Hippocampal formation (tissue), 2 donors: ENCODE measurements around the gene TOPBP1.
"Not testable (repeated sequence)": the region's sequence is repeated elsewhere in the genome, so short reads cannot be mapped to it uniquely, and the experiment has no call there.

ENCODE experiments used
- DNase-seq, 2 donors: peaks; one replicate each; lab custom pipeline; 2025; lab: John Stamatoyannopoulos, UW

Gene TOPBP1

DNA sequence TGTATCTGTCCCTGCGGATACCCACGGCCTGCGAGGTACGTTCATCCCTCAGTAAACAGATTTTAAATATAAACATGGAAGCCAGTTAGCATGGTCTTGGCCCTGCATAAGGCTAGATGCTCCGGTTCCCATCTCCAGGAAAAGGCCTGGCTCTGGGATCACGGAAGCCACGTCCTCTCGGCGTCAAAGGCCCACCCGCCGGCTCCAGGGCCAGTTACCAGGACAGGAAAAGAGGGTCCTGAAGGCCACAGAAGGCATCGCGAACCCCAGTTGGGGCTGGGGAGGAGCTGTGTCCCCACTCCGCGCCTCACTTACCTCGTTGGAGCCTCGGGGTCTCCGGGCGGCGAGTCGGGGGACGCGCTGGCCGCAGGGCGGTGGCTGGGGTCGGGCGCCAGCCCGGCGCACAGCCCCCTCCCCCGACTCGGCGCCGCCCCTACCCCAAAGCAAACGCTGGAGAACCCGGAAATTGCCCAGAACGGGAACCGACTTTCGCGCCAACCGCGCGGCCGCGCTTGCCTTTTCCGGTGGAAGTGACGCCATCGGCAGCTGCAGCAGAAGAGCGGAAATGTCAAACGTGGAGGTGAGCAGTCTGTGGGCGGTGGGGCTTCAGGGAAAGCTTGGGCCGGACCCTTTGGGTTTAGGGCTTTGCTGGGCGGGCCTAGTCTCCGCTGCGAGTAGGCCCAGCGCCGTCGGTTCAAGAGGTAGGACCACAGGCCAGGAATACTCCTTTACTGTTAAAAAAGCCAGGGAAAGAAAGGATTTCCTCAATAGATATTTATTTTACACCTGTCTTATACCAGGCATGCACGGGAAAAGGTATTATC lies at the start of gene TOPBP1:
TOPBP1 (minus strand) TSS at position 488 of the 824 bp plus-strand sequence. CDS start 814 bp downstream, outside the sequence.
- DNase-seq = peak; percentile 51 to 67

GRCh38 chr3:133711013-133711412 lies 49.3 kb upstream of the TOPBP1 start:
- no peak for DNase-seq

DNA sequence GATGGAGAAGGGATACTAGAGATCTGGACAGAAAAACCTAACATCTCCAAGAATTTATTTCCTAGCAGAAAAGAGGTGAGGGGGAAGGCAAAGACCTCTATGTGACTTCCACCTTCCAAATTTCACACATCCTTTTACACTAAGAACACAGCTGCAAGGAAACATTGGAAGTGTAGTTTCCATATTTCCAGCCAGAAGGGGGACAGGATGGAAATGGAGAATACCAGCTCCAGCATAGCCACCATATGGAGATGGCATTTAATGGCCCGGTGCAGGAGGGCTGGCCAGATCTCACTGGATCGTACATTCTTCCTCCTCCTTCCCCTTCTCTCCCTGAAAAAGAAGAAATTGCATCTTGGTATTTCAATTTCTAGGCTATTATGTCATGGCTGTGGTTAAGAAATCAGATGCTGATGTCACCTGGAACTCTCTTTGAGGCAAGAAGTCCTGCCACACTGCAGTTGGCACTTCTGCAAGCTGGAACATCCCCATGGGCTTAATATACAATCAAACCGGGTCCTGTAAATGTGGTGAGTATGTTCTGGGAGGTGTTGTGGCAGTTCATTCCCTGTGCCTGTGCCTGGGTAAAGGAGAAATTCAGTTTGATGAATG lies 47.5 kb upstream of the TOPBP1 start:
- DNase-seq = no peak

GRCh38 chr3:133706033-133706432 lies 44.3 kb upstream of the TOPBP1 start:
- DNase-seq = no peak

DNA sequence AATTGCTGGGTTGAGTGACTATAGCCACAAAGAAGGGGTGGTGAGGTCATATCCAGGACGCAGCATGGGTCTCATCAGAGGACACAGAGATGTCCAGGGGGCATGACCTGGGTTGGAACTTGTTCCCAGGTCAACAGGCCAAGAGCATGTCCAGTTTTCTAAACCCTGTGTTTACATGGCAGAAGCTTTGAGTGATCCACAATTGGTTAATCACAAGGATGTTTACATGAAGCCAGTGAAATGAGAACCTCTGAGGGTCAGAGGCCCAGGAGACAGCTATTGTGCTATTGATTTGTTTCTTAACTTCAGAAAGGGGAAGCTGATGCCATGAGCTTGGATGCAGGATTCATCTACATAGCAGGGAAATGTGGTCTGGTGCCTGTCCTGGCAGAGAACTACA lies 42.2 kb upstream of the TOPBP1 start:
- no peak for DNase-seq

DNA sequence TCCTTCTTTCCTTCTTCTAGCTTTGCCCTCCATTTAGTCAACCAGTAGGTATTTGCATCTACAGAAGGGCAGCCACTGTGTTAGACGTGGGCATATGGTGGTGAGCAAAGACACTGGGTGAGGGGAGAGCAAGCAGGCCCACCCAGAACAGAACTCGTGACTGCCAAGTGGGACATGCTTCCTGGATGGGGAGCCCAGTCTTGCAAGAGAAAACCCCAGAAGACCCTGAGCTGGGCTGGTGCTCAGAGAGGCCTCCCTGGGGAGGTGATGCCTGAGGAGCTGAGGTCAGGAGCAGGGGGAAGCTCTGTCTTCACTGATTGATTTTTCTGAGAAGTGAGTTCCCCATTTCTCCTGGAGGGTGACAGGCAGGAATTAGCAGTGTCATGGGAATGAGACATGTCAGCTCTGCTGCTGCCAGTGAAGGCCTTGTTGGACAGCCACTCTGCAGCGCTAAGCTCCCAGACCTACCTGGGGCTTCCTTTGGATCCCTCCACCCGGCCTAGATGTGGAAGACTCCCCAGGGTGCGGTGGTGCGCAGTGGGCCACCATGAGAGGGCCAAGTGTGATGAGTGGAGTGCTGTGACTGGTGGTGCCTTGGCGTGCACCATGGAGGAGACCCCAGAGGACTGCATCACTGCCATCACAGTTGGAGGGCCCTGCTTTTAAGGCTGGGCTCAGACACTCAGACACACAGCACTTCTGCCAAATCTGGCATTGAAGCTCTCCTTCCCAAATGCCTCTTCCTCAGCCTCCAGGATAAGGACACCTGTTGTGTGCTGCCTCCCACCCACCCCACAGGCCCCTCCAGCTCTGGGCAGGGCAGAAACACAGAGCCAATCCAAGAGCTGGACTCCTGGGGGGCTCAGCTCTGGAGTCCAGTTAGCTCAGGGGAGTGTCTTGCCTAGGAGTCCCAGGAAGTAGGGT lies 40.0 kb upstream of the TOPBP1 start:
- no peak for DNase-seq

GRCh38 chr3:133700351-133700750 lies 38.6 kb upstream of the TOPBP1 start:
- DNase-seq = no peak

DNA sequence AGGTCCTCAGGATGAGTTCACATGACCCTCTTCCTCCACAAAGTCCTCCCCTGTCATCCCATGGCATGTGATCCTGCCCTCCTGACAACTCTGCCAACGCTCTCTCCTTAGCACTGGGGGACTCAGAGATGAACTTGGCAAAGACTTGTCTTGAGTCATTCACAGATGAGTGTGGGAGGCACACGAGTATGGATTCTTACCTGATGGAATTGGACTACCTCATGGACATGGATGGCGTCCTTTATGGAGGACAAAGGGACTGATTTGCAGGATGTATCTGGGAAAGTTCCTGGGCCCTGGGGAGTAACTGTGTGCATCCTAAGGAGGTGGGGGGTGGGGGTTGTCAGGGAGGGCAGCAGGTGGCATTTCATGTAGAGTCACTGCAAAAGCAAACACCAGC lies 38.2 kb upstream of the TOPBP1 start:
- no peak for DNase-seq

DNA sequence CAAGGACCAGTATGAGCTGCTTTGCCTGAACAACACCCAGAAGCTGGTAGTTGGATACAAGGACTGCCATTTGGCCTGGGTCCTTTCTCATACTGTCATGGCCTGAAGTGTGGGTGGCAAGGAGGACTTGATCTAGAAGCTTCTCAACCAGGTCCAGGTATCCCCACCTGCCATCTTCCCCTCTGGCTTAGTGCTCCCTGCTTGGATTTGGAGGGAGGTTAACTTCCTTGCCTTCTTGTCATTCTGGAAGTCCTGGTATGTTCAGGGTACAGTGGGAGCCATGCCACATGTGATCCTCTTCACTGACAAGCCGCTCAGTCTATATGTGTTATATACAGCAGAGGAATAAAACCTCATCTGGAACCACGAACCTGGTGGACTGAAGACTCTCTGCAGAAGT lies 37.7 kb upstream of the TOPBP1 start:
- DNase-seq = no peak

DNA sequence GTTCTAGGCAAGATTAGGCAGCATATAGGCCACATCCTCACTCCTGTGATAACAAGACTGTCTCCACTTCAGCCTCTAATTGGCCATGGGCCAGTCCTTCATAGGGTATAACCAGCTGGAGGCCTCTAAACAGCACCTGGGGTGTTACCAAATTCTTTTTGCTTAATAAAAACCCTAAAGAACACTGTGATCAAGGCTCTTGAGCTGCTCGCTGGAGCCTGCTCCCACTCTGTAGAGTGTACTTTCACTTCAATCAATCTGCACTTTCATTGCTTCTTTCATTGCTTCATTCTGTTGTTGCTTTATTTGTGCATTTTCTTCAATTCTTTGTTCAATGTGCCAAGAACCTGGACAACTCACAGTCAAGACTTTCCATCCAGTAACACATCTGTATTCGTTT lies 36.2 kb upstream of the TOPBP1 start:
- DNase-seq = no peak

DNA sequence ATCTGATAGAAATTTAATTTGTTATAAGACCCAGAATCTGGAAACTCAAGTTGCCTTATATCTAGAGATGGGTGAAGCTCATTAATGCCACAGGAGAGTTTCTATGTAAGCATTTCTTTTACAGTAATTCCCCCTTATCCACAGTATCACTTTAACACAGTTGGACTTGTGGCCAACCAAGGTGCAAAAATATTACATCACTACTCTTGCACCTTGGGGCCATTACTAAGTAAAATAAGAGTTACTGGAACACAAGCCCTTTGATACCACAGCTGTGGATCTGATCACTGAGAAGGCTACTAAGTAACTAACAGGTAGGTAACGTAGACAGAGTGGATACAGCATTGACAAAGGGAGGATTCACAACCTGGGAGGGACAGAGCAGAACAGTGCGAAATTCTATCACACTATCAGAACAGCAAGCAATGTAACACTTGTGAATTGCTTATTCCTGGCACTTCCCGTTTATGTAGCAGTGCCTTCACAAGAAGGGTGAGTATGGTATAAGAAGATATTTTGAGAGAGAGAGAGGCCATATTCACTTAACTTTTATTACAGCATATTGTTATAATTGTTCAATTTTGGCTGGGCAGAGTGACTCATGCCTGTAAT lies 33.9 kb upstream of the TOPBP1 start:
- no peak for DNase-seq

DNA sequence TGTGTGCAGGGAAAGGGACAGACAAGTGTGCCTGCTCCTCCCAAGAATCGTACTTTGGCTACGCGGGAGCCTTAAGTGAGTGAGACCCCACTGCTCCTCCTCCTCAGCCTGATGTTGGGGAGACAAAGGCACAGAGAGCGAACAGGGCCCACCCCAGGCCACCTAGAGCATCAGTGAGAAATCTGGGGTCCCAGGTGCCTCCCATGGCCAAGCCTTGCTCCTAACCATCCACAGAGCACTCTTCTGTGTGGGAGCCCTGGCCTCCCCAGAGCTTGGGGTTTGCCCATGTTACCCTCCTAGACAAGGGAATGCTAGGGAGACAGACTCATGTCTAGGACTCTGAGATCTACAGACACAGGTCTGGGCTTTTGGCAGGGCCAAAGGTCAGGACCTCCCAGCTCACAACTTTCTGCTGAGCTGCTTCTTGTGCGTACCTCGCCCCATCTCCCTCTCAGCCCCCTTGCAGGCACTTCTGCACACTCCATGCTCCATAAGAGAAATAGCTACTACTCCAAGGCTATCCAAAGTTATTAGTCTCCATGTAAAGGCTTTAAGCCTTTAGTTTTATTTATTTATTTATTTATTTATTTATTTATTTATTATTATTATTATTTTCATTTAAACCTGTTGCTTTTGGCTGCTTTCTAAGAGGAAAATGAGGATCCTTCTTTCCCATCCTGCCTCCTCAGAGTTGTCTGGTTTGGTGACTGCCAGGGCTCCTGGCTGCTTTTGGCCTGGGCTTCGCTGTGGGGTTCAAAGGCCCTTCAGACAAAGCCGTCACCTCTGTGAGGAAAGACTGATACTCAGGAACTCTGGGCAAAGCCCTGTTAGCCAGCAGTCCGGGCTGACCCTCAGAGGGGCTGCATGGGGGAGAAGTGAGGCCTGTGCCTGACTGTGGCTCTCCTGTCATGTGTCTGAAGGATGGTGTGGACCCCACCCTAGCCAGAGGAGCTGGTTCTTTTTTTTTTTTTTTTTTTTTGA lies 32.8 kb upstream of the TOPBP1 start:
- DNase-seq = no peak

- no peak for DNase-seq
Measured at GRCh38 chr3:133693821-133694220, 32.1 kb upstream of the TOPBP1 start.

DNA sequence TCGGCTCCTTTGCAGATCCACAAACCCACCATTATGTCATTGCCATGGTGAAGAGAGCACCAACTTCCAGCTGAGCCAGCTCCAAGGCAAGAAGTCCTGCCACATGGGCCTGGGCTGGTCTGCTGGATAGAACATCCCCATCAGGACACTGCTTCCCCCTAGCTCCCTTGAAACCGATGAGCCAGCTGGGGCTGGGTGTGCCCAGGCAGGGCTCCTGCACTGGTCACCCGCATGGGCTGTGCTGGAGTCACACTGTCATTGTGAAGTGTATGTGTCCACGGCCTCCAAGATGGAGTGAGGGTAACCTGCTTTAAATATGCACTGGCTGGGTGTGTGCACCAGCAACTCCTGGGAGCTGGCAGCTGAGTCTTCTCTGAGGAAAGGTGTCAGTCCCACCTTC lies 31.0 kb upstream of the TOPBP1 start:
- DNase-seq = no peak

GRCh38 chr3:133691273-133692107 lies 29.7 kb upstream of the TOPBP1 start:
- DNase-seq = no peak

- not testable (repeated sequence) for DNase-seq
Measured at GRCh38 chr3:133677993-133678392, 16.3 kb upstream of the TOPBP1 start.

- no peak for DNase-seq
Measured at GRCh38 chr3:133676336-133677118, 14.8 kb upstream of the TOPBP1 start.

DNA sequence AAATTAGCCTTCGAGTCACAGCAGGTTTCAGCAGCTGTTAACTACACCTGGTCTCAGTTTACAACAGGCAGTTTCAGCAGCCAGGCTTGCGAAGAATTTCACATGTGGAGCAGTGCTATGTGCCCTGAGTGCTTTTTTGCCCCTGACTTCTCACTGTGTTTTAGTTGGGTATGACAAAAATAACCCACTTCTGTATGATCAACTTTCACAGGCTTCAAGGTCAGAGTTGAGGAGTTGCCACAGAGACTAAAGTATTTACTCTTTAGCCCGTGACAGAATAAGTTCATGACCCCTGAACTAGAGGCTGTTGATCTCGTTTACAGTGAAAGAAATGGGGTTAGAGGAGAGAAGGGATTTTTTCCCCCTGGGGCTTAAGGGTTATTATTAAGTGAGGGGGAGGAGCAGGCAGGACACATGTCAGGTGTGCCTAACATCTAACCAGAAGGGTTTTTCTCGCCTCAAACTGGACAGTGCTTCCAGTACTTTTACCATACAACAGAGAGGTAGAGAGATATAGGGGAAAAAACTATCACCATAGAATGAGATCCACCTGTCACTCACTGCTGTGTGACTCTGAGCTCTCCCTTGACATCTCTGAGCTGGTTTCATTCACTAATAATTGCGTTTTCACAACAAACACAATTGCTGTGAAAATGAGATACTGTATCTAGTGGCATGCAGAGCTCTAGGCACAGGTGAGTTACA lies 14.0 kb upstream of the TOPBP1 start:
- DNase-seq = no peak
